NCI-H2196 (cell line): Measurements from ENCODE around the gene DNAJC6.

Experiments used
- DNase-seq: peaks from one replicate; lab custom pipeline; 2025; ENCODE audit not compliant: unreplicated experiment; lab: John Stamatoyannopoulos, UW

The DNAJC6 gene

DNA sequence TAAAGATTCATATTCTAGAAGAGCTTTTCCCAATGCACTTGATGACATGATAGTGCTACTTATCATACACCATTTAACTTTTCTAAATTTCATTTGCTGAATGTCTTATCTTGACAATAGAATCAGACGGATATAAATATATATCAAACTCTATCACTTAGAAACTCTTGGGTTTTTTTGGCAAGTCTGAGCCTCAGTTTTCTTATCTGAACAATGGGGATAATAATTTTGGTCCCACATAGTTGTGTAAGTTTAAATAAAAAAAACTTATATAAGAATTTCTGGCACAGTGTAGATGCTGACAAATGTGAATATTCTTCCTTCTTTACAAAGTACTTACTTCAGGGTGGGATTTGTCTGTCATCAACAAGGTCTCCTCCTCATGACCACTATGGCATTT, 89.7 kb downstream of the DNAJC6 start:
- no peak for DNase-seq

DNA sequence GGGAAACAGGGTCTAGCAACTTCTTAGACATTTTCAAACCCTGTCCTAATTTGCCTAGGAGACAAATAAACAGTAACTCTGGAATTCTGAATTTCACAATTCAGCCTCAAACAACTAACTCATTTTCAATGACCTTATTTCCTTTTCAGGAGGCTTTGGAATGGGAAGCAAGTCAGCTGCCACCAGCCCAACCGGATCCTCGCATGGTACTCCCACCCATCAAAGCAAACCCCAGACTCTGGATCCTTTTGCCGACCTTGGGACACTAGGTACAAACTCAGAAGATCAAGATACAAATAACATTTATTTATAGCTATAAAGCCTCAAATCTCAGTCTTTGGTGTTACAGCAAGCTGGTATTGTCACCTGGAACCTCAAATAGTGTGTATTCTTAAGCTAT, 92.3 kb downstream of the DNAJC6 start:
- DNase-seq: no peak

DNA sequence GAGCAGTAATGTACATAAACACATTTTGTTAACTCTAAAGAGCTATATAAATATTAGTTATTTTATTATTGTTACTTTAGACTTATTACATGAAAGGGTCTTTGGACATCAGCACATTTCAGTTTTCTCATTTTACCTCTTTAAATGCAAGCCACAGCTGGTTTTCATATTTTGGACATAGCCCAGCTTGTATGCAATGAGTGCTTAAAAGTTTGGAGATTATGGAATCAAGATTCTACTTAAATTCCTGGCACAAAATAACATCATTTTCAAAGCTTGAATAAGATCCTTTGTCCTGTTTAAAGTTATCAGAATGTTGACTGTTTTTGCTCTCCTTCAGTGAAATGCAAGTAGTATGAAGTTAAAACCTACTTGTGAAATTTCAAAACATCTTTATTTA, 95.6 kb downstream of the DNAJC6 start:
- DNase-seq: no peak

DNA sequence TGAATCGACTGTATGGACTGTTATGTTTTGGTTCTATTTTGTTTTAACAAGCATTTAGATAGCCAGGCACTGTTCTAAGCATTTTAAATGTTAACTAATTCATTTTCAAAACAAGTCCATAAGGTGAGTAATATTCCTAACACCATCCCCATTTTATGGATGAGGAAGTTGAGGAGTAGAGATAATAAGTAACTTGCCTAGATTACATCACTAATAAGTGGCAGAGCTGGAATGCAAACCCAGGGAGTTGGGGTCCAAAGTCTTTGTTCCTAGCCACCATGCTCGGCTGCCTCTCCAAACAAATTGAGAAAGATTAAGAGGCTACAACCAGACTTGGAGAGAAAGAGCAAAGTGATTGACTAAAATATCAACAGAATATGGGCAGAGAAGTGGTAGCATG, 98.5 kb downstream of the DNAJC6 start:
- DNase-seq: no peak

DNA sequence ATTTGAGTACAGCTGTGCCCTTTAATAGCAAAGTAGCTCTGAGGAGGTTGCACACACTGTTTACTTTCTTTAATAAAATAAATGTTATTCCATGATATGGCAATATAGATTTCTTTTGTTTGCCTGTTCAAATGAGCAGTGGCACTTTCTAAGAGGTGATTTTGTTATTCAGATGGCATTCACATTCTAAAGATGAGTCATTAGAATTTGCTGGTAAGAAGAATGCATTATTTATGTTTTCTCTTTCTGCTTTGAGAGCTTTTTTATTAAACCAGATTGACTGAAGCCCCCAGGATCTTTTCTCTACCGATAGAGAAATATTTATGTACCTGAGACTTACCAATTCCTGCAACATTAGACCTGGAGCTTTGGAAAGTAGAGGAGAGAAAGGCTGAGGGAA, 100.0 kb downstream of the DNAJC6 start:
- DNase-seq: no peak

DNA sequence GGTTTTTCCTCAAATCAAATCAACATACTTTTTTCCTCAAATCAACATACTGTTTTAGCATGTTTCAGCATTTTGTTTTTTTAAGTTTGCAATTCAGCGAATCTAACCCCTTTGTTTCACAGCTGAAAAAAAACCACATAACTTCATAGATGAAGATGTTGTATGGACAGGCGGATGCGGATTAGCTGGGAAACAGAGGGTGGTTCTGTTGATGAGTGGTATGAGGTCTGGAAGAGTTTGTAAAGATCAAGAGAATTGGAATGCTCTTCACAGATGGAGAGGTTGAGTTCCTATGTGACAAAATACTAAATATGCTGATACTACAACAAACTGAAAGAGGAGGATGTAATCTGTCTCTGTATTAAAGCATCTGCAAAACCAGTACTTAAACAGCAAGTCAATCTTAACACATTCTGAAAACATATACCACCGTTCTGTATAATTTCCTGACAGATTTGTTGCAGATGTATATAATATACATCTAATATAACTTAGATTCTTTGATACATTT, 100.5 kb downstream of the DNAJC6 start:
- no peak for DNase-seq

DNA sequence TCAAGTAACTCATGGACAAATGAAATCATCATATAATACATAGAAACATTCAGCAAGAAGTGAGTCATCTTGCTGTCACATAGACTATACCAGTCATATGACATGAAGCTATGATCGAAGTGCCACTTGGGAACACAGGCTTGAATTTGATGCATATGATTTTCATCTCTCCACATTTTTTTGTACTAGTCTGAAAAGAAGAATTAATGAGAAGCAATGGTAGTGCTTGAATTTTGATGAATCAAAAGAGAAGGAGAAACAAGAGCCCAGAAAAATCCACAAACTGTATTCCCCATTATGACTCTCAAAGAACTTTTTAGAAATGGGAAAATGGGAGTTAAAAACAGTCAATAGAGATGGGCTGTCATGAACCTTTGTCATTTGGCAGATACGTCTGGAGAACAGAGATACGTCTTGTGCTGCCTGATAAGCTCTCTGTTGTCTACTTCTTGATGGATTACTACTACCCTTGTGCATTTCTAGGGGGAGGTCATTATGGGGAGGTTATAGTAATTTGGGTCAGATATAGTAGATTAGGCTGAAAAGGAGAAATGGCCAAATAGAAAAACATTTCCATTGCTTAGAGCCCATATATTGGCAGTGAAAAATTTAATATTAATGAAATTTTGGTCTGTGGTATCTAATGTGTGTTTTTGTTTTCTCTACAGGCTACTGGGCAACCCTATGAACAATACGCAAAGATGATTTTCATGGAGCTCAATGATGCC, 103.1 kb downstream of the DNAJC6 start:
- no peak for DNase-seq

DNA sequence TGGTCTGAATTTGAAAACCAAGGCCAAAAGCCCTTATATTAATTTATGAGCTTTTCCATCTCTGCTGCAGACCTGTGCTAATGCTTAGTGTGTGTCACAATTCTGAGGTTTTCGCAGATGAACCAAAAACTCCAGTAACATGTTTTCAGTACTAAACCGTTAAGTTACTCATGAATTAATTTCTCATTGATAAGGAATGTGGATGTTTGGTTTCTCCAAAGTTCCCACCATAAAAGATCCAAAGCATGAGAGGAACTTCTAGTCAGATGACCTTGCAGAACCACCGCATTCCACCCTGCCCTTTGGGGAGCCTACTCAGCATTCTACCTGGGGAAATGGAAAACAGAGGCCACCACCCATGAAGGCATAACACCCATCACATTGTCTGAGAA, 103.6 kb downstream of the DNAJC6 start:
- DNase-seq: no peak

DNA sequence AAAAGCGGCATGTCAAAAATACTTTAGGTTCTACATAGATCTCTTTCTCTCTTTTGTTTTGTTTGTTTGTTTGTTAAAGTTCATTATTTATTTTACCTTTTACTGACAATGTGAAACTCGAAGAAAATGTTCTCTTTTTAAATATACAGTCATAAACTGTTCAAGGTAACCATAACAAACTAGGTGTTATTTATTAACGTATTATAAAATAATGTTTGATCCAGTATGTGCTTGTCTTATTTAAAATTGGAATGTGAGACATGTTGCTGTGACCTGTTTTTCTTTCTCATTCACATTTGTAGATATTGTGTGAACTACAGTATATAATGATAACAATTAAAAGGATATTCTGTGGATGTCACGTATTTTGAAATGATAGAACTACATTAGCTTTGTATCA, 105.2 kb downstream of the DNAJC6 start:
- no peak for DNase-seq

DNA sequence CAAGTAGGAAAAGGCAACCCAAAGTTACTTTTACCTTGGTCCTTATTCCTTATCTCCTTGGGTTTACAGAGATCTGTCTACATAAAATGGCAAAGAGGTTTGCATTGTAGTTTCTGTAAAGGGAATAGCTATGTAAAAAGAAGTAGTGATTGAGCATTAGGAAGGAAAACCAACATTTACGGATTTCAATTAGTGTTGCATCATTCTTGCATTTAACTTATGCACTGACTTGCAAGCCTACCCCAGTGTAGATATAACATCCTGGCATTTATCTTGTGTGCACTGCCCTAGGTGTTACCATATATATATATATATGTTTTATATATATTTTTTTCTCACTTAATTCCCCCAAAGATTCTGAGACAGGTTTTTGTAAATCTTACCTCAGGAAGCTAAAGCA, 107.4 kb downstream of the DNAJC6 start:
- no peak for DNase-seq

DNA sequence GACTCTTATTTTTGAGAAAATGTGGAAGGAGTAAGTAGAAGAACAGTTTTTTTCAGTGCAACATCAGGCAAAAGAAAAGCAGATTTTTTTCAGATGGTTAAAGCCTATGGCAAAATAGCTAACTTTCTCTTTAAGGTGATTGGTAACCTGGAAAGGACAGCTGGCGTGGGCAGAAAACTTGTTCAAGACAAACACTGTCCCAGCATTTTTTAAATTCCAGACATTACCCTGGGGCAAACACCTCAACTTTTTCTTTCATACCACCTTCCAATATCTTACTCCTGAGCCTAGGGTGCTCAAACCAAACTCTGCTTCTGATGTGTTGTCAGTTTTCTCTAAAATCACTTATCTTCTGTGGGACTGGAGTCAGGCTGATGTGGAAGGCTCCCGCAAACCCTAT, 108.4 kb downstream of the DNAJC6 start:
- DNase-seq: no peak

DNA sequence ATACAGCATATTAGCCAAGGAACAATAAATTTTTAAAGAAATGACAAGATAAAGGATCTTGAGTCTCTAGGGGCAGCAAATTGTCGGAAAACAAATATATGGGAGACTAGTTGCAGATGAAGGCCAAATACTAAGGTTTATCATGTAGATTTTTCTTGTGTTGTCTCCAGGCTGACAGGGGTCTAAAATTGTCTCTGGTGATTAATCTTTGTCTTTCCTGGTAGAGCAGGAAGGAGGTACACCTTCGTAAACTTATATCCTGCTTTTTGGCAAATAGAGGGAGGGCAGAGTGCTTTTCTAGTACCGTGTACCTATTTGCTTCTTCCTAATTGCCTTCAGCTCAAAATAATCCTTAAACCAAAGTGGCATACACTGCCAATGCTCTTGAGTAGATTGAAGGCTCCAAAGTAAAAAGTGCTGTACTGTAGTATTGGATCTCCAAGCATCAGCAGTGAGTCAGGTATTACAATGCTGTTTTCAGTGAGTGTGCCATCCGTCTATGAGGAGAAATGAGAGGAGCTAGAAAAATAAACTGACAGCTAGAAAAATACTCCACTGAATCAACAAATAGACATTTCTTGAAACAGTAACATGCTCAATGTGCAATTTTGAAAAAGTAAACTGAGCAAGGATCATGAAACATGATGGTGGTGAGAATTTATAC, 109.3 kb downstream of the DNAJC6 start:
- no peak for DNase-seq

DNA sequence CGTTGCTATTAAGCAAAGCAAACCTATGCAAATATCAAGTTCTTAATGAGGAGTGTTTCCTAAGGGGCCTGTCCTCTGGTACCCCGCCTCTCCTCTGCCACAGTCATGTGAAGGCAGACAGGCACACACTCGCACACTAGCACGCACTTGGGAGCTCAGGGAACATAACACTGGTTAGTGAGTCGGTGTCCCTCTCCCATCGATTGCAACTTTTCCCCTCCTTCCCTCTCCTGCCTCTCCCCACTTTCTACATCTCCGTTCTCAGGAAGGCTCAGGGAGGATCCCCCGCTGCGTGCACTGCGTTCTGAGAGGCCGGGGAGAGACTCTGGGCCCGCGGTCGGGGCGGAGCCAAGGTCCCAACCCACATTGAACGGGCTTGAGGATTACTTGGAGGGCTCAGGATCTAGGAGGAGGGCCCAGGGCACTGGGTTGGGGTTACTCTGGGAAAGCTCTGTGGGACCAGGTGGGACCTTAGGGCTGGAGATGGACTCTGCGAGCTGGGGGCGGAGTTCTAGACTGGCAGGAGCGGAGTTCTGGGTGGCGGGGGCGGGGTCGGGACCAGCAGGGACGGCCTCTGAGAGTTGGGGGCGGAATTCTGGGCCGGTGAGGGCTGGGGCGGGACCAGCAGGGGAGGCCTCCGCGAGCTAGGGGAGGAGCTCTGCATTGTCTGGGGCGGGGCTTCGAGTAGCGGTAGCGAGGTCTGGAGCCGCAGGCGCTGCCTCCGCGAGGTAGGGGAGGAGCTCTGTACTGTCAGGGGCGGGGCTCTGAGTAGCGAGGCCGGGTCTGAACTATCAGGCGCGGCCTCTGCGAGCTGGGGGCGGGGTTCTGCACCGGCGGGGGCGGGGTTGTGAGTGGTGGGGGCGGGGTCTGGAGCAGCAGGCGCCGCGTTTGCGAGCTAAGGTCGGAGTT, 110.6 kb downstream of the DNAJC6 start:
- DNase-seq: peak; percentile 98

DNA sequence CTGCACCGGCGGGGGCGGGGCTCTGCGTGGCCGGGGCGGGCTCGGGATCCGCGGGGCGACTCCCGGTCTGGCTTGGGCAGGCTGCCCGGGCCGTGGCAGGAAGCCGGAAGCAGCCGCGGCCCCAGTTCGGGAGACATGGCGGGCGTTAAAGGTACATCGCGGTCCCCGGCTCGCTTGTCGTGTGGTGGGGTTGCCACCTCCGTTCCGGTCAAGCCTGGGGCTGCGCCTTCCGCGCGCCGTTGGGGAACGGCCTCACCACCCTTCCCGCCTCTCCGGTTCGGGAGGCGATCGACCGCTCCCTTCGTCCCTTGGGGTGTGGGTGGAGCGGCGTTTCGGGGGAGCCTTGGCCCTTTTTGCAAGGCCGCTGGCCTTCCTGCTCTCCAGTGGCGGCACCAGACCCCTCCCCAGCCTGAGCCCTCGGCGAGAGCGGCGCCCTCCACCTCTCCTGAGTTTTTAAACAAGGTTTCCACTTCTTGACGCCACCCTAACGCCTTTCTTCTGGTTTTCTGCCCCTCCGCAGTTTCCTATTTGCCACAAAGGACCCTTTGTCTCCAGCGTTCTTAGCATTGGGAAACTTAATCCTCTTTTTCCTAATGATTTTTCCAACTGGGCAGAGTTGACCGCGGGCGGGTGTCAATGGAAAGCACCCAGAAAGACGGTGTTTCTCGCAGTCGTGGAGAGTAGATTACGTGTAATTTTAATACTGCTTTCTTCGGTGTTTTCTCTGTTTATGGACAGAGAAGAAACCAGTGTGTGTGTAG, 111.4 kb downstream of the DNAJC6 start, which contains the start of the genes LEPR and LEPROT:
LEPR (plus strand) TSS at position 79 of the 761 bp plus-strand sequence. CDS start 144,898 bp downstream, outside the sequence.
LEPROT (plus strand) TSS at position 79 of the 761 bp plus-strand sequence; CDS start at position 136, 57 bp downstream.
- DNase-seq: peak; percentile 98

DNA sequence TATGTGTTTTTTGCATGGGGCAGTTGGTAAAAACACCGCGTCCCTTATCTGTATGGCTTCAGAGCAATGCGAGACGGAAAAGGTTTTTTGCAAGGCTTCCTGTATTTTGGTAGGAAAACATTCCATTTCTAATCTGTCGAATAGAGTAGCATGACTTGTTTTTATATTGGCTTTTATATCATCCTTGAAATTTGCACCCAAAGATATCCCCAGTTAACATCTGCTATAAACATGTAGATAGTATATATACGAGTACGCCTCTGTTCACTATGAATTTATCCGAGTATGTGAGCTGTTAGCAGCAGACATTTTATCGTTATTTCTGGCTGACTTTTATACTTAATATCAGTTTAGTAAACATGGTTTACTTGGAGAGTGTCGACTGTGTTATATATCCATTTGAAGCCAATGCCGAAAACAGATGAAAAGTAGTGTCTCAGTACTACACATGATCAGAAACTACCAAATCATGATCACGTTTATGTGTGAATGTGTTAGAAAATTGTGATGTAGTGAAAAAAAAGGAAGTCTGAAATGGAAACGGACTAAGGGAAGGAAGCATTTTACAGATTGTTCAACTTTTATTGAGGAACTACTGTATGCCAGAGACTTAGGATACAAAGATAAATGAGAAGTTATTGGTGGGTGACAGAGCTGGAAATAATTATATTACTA, 112.1 kb downstream of the DNAJC6 start:
- DNase-seq: no peak

DNA sequence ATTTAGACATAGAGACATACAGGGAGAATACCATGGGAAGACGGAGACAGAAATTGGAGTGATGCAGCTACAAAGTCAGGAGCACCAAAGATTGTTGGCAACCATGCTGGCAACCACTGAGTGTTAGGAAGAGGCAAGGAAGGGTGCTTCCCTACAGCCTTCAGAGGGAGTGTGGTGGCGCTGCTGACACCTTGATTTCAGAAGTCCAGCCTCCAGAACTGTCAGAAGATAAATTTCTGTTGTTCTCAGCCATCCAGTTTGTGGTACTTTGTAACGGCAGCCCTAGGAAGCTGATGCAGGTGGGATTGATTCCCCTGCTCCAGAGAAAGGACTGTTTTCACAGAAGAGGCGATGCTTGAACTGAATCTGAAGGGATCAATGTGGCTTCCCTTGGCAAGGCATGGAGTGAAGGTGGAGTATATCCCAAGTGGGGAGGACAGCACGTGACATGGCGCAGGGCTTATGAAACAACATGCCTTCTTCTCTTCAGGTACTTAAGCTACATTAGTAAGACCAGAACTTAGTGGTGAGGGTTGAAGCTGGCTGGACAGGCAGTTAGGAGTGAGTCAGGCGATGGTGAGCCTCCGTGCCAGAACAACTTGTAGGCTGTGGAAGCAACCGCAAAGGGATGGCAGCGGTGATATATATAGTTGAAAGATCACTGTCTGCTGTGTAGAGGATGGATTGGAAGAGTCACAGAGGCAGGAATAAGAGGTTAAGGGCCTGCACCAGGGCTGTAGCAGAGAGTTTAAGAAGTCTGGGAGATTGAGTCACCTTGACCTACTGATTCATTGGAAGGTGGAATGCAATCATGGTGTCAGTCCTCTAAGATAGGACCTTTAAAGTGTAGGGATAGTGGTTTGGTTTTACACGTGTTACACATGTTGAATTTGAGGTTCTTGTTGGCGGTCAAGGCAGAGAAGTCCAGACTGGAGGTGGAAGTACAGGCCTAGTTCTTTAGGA, 113.2 kb downstream of the DNAJC6 start:
- DNase-seq: no peak

DNA sequence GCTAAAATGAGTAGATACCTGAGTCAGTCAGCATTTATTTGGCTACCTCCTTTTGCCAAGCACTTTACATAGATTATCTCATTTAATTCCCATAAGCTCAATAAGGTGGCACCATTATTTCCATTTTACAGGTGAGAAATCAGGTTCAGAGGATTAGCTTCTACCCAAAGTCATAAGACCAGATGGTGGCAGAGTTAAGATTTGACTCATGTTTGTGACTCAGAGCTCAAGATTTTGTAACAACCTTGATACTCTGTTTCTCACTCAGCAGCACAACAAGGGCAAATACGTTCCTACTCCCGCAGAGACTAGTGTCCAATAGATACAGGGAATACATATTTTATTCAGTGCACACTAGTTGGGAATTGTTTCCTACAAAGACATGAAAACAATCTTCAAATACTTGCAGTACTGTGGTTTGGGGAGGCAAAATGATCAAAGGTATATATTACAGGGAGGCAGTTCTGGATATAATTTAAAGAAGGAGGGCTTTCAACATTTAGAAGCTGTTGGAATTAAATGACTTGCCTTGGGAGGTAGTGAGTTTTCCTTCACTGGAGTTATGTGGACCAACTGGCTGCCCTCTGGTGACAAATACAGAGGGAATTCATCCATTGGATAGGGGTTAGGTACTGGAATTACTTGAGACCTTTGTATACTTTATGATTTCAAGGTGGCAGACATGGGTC, 114.7 kb downstream of the DNAJC6 start:
- DNase-seq: no peak

DNA sequence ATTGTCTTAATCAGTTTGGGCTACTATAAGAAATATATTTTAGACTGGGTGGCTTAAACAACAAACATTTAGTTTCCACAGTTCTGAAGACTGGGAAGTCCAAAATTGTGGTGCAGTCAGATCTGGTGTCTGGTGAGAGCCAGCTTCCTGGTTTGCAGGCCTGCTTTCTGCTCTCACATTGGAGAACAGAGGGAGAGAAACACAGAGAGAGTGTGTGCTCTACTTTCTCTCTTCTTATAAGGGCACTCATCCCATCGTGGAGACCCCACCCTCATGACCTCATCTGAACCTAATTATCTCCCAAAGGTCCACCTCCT, 115.2 kb downstream of the DNAJC6 start:
- no peak for DNase-seq

DNA sequence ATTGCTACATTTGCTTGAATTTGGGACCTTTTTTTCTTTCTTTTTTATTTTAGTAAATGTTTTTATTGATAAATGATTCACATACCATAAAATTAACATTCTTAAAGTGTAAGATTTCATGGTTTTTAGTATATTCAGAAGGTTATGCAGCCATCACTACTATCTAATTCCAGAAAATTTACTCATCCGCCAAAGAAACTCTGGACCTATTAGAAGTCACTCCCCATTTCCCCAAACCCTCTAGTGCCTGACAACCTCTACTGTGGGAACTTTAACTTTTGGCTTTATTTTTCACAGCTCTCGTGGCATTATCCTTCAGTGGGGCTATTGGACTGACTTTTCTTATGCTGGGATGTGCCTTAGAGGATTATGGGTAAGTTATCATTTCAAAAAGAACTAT, 115.7 kb downstream of the DNAJC6 start:
- no peak for DNase-seq
